HCT116 (cell line): ENCODE data around the gene MMP15. TPM values are rescaled to one million over a fixed set of nuclear protein-coding genes. Genes with fewer than 3 reads are reported as not detected.

ENCODE experiments used
- ATAC-seq: fragments of 200-7000 bp; cut with Tn5 transposase; 2 replicates; pipeline ENCODE4 v1.9.1; 2020; ENCODE audit warnings: mild to moderate bottlenecking, moderate library complexity
- BruUV-seq: library from RNA; stranded (reverse); fragments of 400-500 nt; replicated peaks from 2 replicates; lab custom pipeline; 2021; lab: Mats Ljungman, UMichigan
- CTCF ChIA-PET: fragments of 300-600 bp; sonication (Branson Sonifier 250); formaldehyde crosslinking; loops from one replicate; lab custom pipeline; 2021; ENCODE audit warnings: antibody characterized with exemption; lab: Charles Lee
- POLR2A ChIA-PET: fragments of 300-600, 350-600 bp; sonication (Branson Sonifier 250); formaldehyde crosslinking; loops from one replicate; lab custom pipeline; 2021; ENCODE audit warnings: antibody characterized with exemption; lab: Charles Lee
- RAD21 ChIA-PET, 2 experiments: fragments of 300-600 bp; sonication (Branson Sonifier 250); formaldehyde crosslinking; loops; one replicate each; lab custom pipeline; 2023; ENCODE audit warnings: low total read pairs in 2 of 2; ENCODE audit not compliant: uncharacterized antibody in 2 of 2, unreplicated experiment in 2 of 2, low non-redundant PET in 1 of 2; lab: Charles Lee
- DNase-seq: peaks from one replicate; pipeline ENCODE4 v3.0.0-alpha.2; 2010; ENCODE audit warnings: low read depth, low spot score
- H2AFZ ChIP-seq: fragments of 200-600 bp; shearing (Covaris generic), sonication (generic); 2 replicates; pipeline ENCODE4 v1.6.1; 2017; ENCODE audit warnings: low read depth, mixed run types, mixed read lengths, antibody characterized with exemption, low read length; ENCODE audit not compliant: poor library complexity, severe bottlenecking
- H3K27ac ChIP-seq: 2 replicates; pipeline ENCODE4 v1.5.1; 2012; ENCODE audit warnings: low read depth, low read length
- H3K27me3 ChIP-seq: fragments of 200-600 bp; sonication (generic); 2 replicates; pipeline ENCODE4 v1.6.1; 2016; ENCODE audit warnings: mixed run types, low read length, mixed read lengths; ENCODE audit not compliant: insufficient read depth
- H3K36me3 ChIP-seq, 2 experiments: fragments of 200-500 bp in 1 of 2; fragments of 200-600 bp in 1 of 2; sonication (Bioruptor generic) in 1 of 2; sonication (generic) in 1 of 2; 2 replicates each; pipeline versions ENCODE4 v1.5.1 to v1.6.1; 2014 to 2016; ENCODE audit warnings: low read length in 2 of 2, inconsistent platforms in 1 of 2, mixed read lengths in 1 of 2, mixed run types in 1 of 2; ENCODE audit not compliant: insufficient read depth in 2 of 2, control insufficient read depth in 1 of 2
- H3K4me1 ChIP-seq, 2 experiments: fragments of 200-600 bp in 1 of 2; sonication (generic) in 1 of 2; 2 replicates each; pipeline versions ENCODE4 v1.5.1 to v1.6.1; 2012 to 2017; ENCODE audit warnings: low read length in 2 of 2, inconsistent platforms in 1 of 2, mild to moderate bottlenecking in 1 of 2, mixed read lengths in 1 of 2, mixed run types in 1 of 2, moderate library complexity in 1 of 2; ENCODE audit not compliant: insufficient read depth in 2 of 2, control insufficient read depth in 1 of 2
- H3K4me2 ChIP-seq: fragments of 200-600 bp; sonication (generic); 2 replicates; pipeline ENCODE4 v1.6.1; 2017; ENCODE audit warnings: mixed run types, low read length, mixed read lengths
- H3K4me3 ChIP-seq, 2 experiments: fragments of 200-600 bp in 1 of 2; sonication (generic) in 1 of 2; replicated peaks in 1 of 2; 2 replicates each; pipeline ENCODE4 v1.5.1; 2011 to 2016; ENCODE audit warnings: low read length in 2 of 2, control low read depth in 1 of 2, low read depth in 1 of 2, mild to moderate bottlenecking in 1 of 2, mixed read lengths in 1 of 2, mixed run types in 1 of 2
- H3K79me2 ChIP-seq: fragments of 200-600 bp; sonication (generic); 2 replicates; pipeline ENCODE4 v1.6.1; 2017; ENCODE audit warnings: mild to moderate bottlenecking, mixed run types, low read length, moderate library complexity, mixed read lengths; ENCODE audit not compliant: insufficient read depth
- H3K9ac ChIP-seq: fragments of 200-600 bp; sonication (generic); 2 replicates; pipeline ENCODE4 v1.6.1; 2016; ENCODE audit warnings: low read length, mixed read lengths
- H3K9me2 ChIP-seq: fragments of 200-600 bp; sonication (generic), shearing (Covaris generic); 2 replicates; pipeline ENCODE4 v1.6.1; 2017; ENCODE audit warnings: mixed run types, mild to moderate bottlenecking, moderate library complexity; ENCODE audit not compliant: insufficient read depth
- H3K9me3 ChIP-seq, 2 experiments: fragments of 200-500 bp in 1 of 2; fragments of 200-600 bp in 1 of 2; sonication (Bioruptor generic) in 1 of 2; sonication (generic) in 1 of 2; 2 replicates each; pipeline ENCODE4 v1.6.1; 2014 to 2017; ENCODE audit warnings: low read length in 2 of 2, mixed read lengths in 2 of 2, inconsistent platforms in 1 of 2, low read depth in 1 of 2, mild to moderate bottlenecking in 1 of 2, mixed run types in 1 of 2, moderate library complexity in 1 of 2; ENCODE audit not compliant: control insufficient read depth in 1 of 2, insufficient read depth in 1 of 2
- H4K20me1 ChIP-seq: fragments of 200-600 bp; sonication (generic), shearing (Covaris generic); 2 replicates; pipeline ENCODE4 v1.6.1; 2017; ENCODE audit warnings: mixed run types, mild to moderate bottlenecking, moderate library complexity; ENCODE audit not compliant: insufficient read depth
- CBX3 ChIP-seq: IDR thresholded peaks from 2 replicates; pipeline ENCODE4 v1.6.1; 2012; ENCODE audit warnings: low read depth
- CEBPB ChIP-seq: IDR thresholded peaks from 2 replicates; pipeline ENCODE4 v1.6.1; 2012; ENCODE audit warnings: low read depth
- EGR1 ChIP-seq: IDR thresholded peaks from 2 replicates; pipeline ENCODE4 v1.6.1; 2012; ENCODE audit warnings: low read depth
- ELF1 ChIP-seq: IDR thresholded peaks from 2 replicates; pipeline ENCODE4 v1.6.1; 2012; ENCODE audit warnings: low read depth, borderline replicate concordance
- EZH2 ChIP-seq: fragments of 200-600 bp; sonication (generic); IDR thresholded peaks from 2 replicates; pipeline ENCODE4 v1.6.1; 2017; ENCODE audit warnings: antibody characterized with exemption, mixed run types
- EZH2phosphoT487 ChIP-seq: fragments of 200-600 bp; IDR thresholded peaks from 2 replicates; pipeline ENCODE4 v1.6.1; 2018; ENCODE audit warnings: antibody characterized with exemption, borderline replicate concordance
- FOSL1 ChIP-seq: IDR thresholded peaks from 2 replicates; pipeline ENCODE4 v1.6.1; 2012; ENCODE audit warnings: low read depth
- POLR2A ChIP-seq: IDR thresholded peaks from 2 replicates; pipeline ENCODE4 v1.7.0; 2011; ENCODE audit warnings: borderline replicate concordance; ENCODE audit not compliant: insufficient read depth, insufficient read length; ENCODE audit errors: extremely low read depth
- POLR2AphosphoS5 ChIP-seq: IDR thresholded peaks from 2 replicates; pipeline ENCODE4 v1.6.1; 2011; ENCODE audit warnings: mild to moderate bottlenecking, low read depth, low read length, moderate library complexity
- RAD21 ChIP-seq: IDR thresholded peaks from 2 replicates; pipeline ENCODE4 v1.6.1; 2012; ENCODE audit warnings: low read depth, mild to moderate bottlenecking
- SIN3A ChIP-seq: IDR thresholded peaks from 2 replicates; pipeline ENCODE4 v1.6.1; 2012; ENCODE audit warnings: low read depth
- SP1 ChIP-seq: IDR thresholded peaks from 2 replicates; pipeline ENCODE4 v1.6.1; 2012; ENCODE audit warnings: low read depth
- SRF ChIP-seq: IDR thresholded peaks from 2 replicates; pipeline ENCODE4 v1.6.1; 2012; ENCODE audit warnings: low read depth
- TCF7L2 ChIP-seq: IDR thresholded peaks from 2 replicates; pipeline ENCODE4 v1.7.0; 2011; ENCODE audit warnings: borderline replicate concordance, inconsistent platforms; ENCODE audit not compliant: insufficient read depth, insufficient read length; ENCODE audit errors: extremely low read depth
- ZFX ChIP-seq: fragments of 450-650 bp; IDR thresholded peaks from 2 replicates; pipeline ENCODE4 v1.6.1; 2017
- intact Hi-C: fragments of 100-400 bp; cut with micrococcal nuclease; formaldehyde crosslinking; loops from 2 replicates; pipeline ENCODE4 v1.10.0; 2022
- total RNA-seq: library from RNA; stranded (reverse); gene quantifications from one replicate; pipeline ENCODE4 v1.2.1, GENCODE V29; 2021; ENCODE audit not compliant: unreplicated experiment
- TF ChIP-seq, protein P1 (sequence below): IDR thresholded peaks from 2 replicates; pipeline ENCODE4 v1.6.1; 2011; ENCODE audit warnings: mild to moderate bottlenecking, low read length, moderate library complexity; ENCODE audit not compliant: insufficient replicate concordance; ENCODE audit errors: extremely low read depth
- TF ChIP-seq, protein P2 (sequence below): IDR thresholded peaks from 2 replicates; pipeline ENCODE4 v1.6.1; 2012
- TF ChIP-seq, protein P3 (sequence below), 3 experiments: fragments of 200-600 bp in 1 of 3; sonication (generic) in 1 of 3; IDR thresholded peaks in 2 of 3; conservative IDR thresholded peaks in 1 of 3; 2 replicates each; pipeline ENCODE4 v1.5.1; 2012 to 2017; ENCODE audit warnings: low read depth in 2 of 3, low read length in 2 of 3, antibody characterized with exemption in 1 of 3, borderline replicate concordance in 1 of 3, control low read depth in 1 of 3, mild to moderate bottlenecking in 1 of 3, mixed read lengths in 1 of 3, mixed run types in 1 of 3, moderate library complexity in 1 of 3; ENCODE audit not compliant: insufficient read depth in 1 of 3

The MMP15 gene
- total RNA-seq, 1 experiment from 2014 or later: 38.5 TPM

DNA sequence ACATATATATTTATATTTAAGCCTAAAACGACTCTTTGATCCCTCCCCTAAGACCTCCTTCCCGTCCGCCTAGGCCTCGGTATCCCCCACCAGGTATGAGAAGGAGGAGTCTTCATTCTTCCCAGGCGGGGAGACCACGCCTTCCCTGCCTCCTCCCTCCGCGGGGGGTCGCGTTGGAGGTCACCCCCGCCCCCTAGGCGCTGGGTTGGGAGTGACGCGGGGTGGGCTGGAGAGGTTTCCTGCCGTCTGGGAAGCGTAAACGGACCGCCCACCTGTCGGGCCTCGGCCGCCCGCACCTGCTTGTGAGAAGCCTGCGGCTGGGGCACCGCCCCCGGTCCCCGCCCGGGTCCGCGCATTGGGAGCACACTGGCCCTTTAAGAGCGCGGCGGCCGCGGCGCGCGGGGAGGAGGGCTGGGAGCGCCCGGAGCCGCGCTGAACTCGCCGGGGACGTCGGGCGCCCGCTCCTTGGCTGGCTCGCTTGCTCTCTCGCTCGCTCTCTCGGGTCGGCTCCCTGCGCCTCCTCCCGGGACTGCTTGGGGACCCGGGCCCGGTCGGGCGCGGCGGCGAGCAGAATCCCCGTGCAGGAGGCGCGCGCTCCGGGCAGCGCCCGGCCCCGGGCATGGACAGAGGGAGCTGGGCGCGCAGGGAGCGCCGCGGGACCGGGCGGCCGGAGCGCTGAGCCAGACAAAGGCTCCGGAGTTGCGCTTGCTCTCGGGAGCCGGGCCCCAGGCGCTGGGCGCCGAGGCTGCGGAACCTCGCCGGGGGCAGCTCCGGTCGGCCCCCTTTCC, at the start of gene MMP15 (continued):
- TF ChIP-seq RAD21: no peak
- TF ChIP-seq, protein P1, sequence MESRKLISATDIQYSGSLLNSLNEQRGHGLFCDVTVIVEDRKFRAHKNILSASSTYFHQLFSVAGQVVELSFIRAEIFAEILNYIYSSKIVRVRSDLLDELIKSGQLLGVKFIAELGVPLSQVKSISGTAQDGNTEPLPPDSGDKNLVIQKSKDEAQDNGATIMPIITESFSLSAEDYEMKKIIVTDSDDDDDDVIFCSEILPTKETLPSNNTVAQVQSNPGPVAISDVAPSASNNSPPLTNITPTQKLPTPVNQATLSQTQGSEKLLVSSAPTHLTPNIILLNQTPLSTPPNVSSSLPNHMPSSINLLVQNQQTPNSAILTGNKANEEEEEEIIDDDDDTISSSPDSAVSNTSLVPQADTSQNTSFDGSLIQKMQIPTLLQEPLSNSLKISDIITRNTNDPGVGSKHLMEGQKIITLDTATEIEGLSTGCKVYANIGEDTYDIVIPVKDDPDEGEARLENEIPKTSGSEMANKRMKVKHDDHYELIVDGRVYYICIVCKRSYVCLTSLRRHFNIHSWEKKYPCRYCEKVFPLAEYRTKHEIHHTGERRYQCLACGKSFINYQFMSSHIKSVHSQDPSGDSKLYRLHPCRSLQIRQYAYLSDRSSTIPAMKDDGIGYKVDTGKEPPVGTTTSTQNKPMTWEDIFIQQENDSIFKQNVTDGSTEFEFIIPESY: no peak
- no peak for TF ChIP-seq FOSL1
- TF ChIP-seq, all 23 proteins: peak for 9

DNA sequence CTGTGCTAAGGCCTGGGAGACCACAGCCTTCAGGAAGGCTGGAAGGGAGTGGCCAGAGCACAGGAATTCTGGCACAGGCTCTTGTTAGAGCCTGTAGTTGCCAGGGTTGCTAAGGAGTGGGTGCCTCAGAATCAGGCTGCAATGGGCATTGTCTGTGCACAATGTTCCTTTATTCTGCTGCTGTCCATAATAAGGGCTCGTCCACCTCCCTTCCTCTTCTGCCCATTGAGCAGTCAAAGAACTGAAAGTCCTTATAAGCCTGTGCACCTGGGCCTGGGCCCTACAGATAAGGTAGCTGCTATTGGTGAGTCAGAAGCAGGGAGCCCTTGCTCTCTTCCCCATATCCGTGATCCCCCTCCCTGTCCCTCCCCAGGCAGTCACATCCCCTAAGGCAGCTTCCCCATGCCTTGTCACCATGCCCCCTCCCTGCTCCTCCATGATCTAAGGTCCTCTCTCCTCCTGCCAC, 49.2 kb upstream of the MMP15 start:
- ChIA-PET POLR2A (no interaction called here), RAD21 (no interaction called here), CTCF (no interaction called here)
- H3K79me2 ChIP-seq: no peaks in the 10 kb centered on the region
- H3K36me3 ChIP-seq: no peaks in the 10 kb centered on the region
- H3K9me3 ChIP-seq: no peaks in the 10 kb centered on the region
- no peaks in the 10 kb centered on the region for H3K9me2 ChIP-seq
- H3K9ac ChIP-seq: no peak overlapping the region
- no peak for DNase-seq
- no peaks in the 10 kb centered on the region for H4K20me1 ChIP-seq
- H2AFZ ChIP-seq: no peak overlapping the region
- H3K4me3 ChIP-seq: no peak overlapping the region
- no peaks in the 10 kb centered on the region for H3K27me3 ChIP-seq
- H3K4me2 ChIP-seq: no peak overlapping the region
- no peaks in the 10 kb centered on the region for H3K4me1 ChIP-seq
- no peak for TF ChIP-seq TCF7L2
- no peak for TF ChIP-seq EZH2phosphoT487
- no peak for TF ChIP-seq SRF
- TF ChIP-seq SIN3A: no peak
- TF ChIP-seq, protein P1: no peak
- TF ChIP-seq, protein P2, sequence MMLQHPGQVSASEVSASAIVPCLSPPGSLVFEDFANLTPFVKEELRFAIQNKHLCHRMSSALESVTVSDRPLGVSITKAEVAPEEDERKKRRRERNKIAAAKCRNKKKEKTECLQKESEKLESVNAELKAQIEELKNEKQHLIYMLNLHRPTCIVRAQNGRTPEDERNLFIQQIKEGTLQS: no peak
- no peak for TF ChIP-seq POLR2A
- no peak for TF ChIP-seq POLR2AphosphoS5
- TF ChIP-seq CEBPB: no peak
- TF ChIP-seq EZH2: no peak
- TF ChIP-seq ELF1: no peak
- TF ChIP-seq CBX3: no peak
- TF ChIP-seq ZFX: no peak
- TF ChIP-seq, protein P3, sequence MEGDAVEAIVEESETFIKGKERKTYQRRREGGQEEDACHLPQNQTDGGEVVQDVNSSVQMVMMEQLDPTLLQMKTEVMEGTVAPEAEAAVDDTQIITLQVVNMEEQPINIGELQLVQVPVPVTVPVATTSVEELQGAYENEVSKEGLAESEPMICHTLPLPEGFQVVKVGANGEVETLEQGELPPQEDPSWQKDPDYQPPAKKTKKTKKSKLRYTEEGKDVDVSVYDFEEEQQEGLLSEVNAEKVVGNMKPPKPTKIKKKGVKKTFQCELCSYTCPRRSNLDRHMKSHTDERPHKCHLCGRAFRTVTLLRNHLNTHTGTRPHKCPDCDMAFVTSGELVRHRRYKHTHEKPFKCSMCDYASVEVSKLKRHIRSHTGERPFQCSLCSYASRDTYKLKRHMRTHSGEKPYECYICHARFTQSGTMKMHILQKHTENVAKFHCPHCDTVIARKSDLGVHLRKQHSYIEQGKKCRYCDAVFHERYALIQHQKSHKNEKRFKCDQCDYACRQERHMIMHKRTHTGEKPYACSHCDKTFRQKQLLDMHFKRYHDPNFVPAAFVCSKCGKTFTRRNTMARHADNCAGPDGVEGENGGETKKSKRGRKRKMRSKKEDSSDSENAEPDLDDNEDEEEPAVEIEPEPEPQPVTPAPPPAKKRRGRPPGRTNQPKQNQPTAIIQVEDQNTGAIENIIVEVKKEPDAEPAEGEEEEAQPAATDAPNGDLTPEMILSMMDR (IDR thresholded peaks at IDR 0.05 in 2 of 3, conservative IDR thresholded peaks at IDR 0.05 in 1 of 3; ENCODE audit: borderline replicate concordance in 1 of 3, insufficient read depth in 1 of 3, low read depth in 2 of 3, low read length in 2 of 3): no peak
- no peak for TF ChIP-seq FOSL1
- no peak for TF ChIP-seq SP1
- no peak for TF ChIP-seq EGR1
- TF ChIP-seq, all 23 proteins: peak for 0
- peak; percentile 36; the same call in 1 of the 2 replicates for ATAC-seq
- intact Hi-C loops: no loop called here
- BruUV-seq: no TSS peak
- no peak overlapping the region for H3K27ac ChIP-seq
